K562 (cell line): ENCODE results near the gene ARHGAP24. TPM values are rescaled to one million over a fixed set of nuclear protein-coding genes. Genes with fewer than 3 reads are reported as not detected.

Source experiments
- ATAC-seq: fragments of 200-7000 bp; cut with Tn5 transposase; 3 replicates; pipeline ENCODE4 v1.9.1; 2020; ENCODE audit warnings: moderate library complexity
- BruUV-seq: library from RNA; stranded (reverse); fragments of 400-500 nt; replicated peaks from 2 replicates; lab custom pipeline; 2021; lab: Mats Ljungman, UMichigan
- CTCF ChIA-PET: fragments of 300-600 bp; formaldehyde crosslinking; extraction: SDS; loops from one replicate; lab custom pipeline; 2021; ENCODE audit warnings: low intra/inter-chr PET ratio; lab: Yijun Ruan, JAX
- POLR2A ChIA-PET: fragments of 300-600, 350-650 bp; sonication (Branson Sonifier 250); formaldehyde crosslinking; extraction: SDS; loops from one replicate; lab custom pipeline; 2021; ENCODE audit warnings: antibody characterized with exemption, inconsistent platforms; lab: Yijun Ruan, JAX
- DNase-seq, 4 experiments: peaks; one replicate each; pipeline versions ENCODE4 v3.0.0 to v3.0.0-alpha.2; 2011 to 2018; ENCODE audit warnings: low spot score in 3 of 4, mixed read lengths in 3 of 4; ENCODE audit errors: extremely low read depth in 1 of 4
- FAIRE-seq: peaks from 2 replicates; lab custom pipeline; 2011; peaks lifted over from hg19 to GRCh38; lab: Jason Lieb, UNC
- H2AFZ ChIP-seq: 2 replicates; pipeline ENCODE4 v1.6.0; 2011; ENCODE audit warnings: low read depth, low read length, control low read depth, inconsistent platforms
- H3K27ac ChIP-seq: fragments of 200-600 bp; 3 replicates; pipeline ENCODE4 v1.8.0; 2011; ENCODE audit warnings: low read depth, mild to moderate bottlenecking, control low read depth, inconsistent platforms, low read length, moderate library complexity, mixed read lengths; ENCODE audit errors: extremely low read depth
- H3K27me3 ChIP-seq, 2 experiments: fragments of 300-600 bp in 1 of 2; 2 replicates in 1 of 2; 3 replicates in 1 of 2; pipeline versions ENCODE4 v1.6.0 to v1.8.0; 2011; ENCODE audit warnings: inconsistent platforms in 2 of 2, low read length in 2 of 2, mild to moderate bottlenecking in 1 of 2, mixed read lengths in 1 of 2, moderate library complexity in 1 of 2; ENCODE audit not compliant: control insufficient read depth in 2 of 2, insufficient read depth in 2 of 2
- H3K36me3 ChIP-seq: fragments of 300-600 bp; 3 replicates; pipeline ENCODE4 v1.8.0; 2011; ENCODE audit warnings: mild to moderate bottlenecking, low read length, inconsistent platforms; ENCODE audit not compliant: control insufficient read depth, insufficient read depth
- H3K4me1 ChIP-seq, 2 experiments: fragments of 200-600 bp in 1 of 2; replicated peaks in 1 of 2; 2 replicates in 1 of 2; 3 replicates in 1 of 2; pipeline versions ENCODE4 v1.5.1 to v1.8.0; 2011; ENCODE audit warnings: inconsistent platforms in 2 of 2, low read length in 2 of 2, mild to moderate bottlenecking in 1 of 2, mixed read lengths in 1 of 2, moderate library complexity in 1 of 2; ENCODE audit not compliant: control insufficient read depth in 2 of 2, insufficient read depth in 2 of 2
- H3K4me2 ChIP-seq: 2 replicates; pipeline ENCODE4 v1.6.1; 2011; ENCODE audit warnings: low read length, control low read depth, inconsistent platforms, mixed read lengths; ENCODE audit not compliant: insufficient read depth
- H3K4me3 ChIP-seq: fragments of 200-600 bp; sonication (generic), shearing (Covaris generic); 2 replicates; pipeline ENCODE4 v1.5.1; 2016; ENCODE audit warnings: control low read depth, inconsistent platforms
- H3K79me2 ChIP-seq: fragments of 200-600 bp; 3 replicates; pipeline ENCODE4 v1.8.0; 2011; ENCODE audit warnings: low read length, inconsistent platforms; ENCODE audit not compliant: control insufficient read depth, insufficient read depth
- H3K9ac ChIP-seq, 2 experiments: 2 replicates each; pipeline versions ENCODE4 v1.6.0 to v1.6.1; 2011; ENCODE audit warnings: low read depth in 2 of 2, low read length in 2 of 2, control low read depth in 1 of 2, inconsistent platforms in 1 of 2, mild to moderate bottlenecking in 1 of 2, mixed read lengths in 1 of 2; ENCODE audit not compliant: insufficient read depth in 1 of 2
- H3K9me1 ChIP-seq: one replicate; pipeline ENCODE4 v1.6.0; 2011; ENCODE audit warnings: inconsistent platforms, mild to moderate bottlenecking, low read length, moderate library complexity; ENCODE audit not compliant: control insufficient read depth, insufficient read depth
- H3K9me3 ChIP-seq: replicated peaks from 2 replicates; pipeline ENCODE4 v1.5.1; 2011; ENCODE audit warnings: low read depth, low read length, inconsistent platforms; ENCODE audit not compliant: control insufficient read depth, insufficient read depth
- H4K20me1 ChIP-seq: replicated peaks from 2 replicates; pipeline ENCODE4 v1.6.1; 2011; ENCODE audit warnings: low read length, inconsistent platforms, mixed read lengths; ENCODE audit not compliant: control insufficient read depth, insufficient read depth
- PHF20 ChIP-seq: fragments of 450-650 bp; IDR thresholded peaks from 2 replicates; pipeline ENCODE4 v1.6.1; 2018; ENCODE audit not compliant: partially characterized antibody
- SAP30 ChIP-seq: fragments of 200-600 bp; sonication (generic); IDR thresholded peaks from 2 replicates; pipeline ENCODE4 v1.6.1; 2012; ENCODE audit warnings: borderline replicate concordance, low read depth, mild to moderate bottlenecking, moderate library complexity, low read length, control low read depth, inconsistent platforms; ENCODE audit not compliant: insufficient read depth, poor library complexity, severe bottlenecking
- TRIM24 ChIP-seq, 2 experiments: fragments of 450-650 bp; IDR thresholded peaks; 2 replicates each; pipeline ENCODE4 v1.6.1; 2016
- ZC3H8 ChIP-seq: fragments of 450-650 bp; IDR thresholded peaks from 2 replicates; pipeline ENCODE4 v1.6.1; 2017
- ZNF507 ChIP-seq: conservative IDR thresholded peaks from 2 replicates; pipeline ENCODE4 v1.6.1; 2017; ENCODE audit warnings: missing genetic modification characterization, missing compliant biosample characterization
- WGBS: fragments of 100-300 bp; shearing (Covaris generic); methylation state at CpG from one replicate; pipeline ENCODE4 v1.1.6; 2016; ENCODE audit warnings: low coverage, mixed read lengths; ENCODE audit not compliant: insufficient coverage; ENCODE audit errors: missing lambda C conversion rate; 5-methylcytosine and 5-hydroxymethylcytosine counted together
- in situ Hi-C: fragments of 300-500 bp; cut with MboI; formaldehyde crosslinking; loops from 4 replicates; pipeline ENCODE4 v1.15.0; 2018; ENCODE audit warnings: inconsistent platforms, mixed read lengths
- intact Hi-C: fragments of 100-400 bp; cut with micrococcal nuclease; formaldehyde crosslinking; loops from 2 replicates; pipeline ENCODE4 v1.14.2; 2022
- polyA plus RNA-seq, 8 experiments: library from polyadenylated mRNA; depleted of rRNA in 4 of 8; stranded (reverse) in 5 of 8; unstranded in 3 of 8; fragments of >200 nt; fragmentation: Nextera tagmentation in 2 of 8; fragmentation: Illumina TruSeq in 1 of 8; extraction: Ambion mirVana in 2 of 8; extraction: Trizol in 1 of 8; gene quantifications; 2 replicates each; pipeline versions ENCODE4 v1.2.1 to v1.2.3, GENCODE V29; 2011 to 2014; ENCODE audit warnings: inconsistent platforms in 1 of 8, missing spikeins in 1 of 8
- total RNA-seq, 7 experiments: library from RNA; depleted of rRNA in 6 of 7; stranded (reverse); fragments of >200 nt in 6 of 7; fragmentation: Illumina TruSeq in 2 of 7; extraction: Trizol in 2 of 7; gene quantifications; 2 replicates each; pipeline versions ENCODE4 v1.2.1 to v1.2.3, GENCODE V29; 2011 to 2021; ENCODE audit warnings: low replicate concordance in 1 of 7
- TF ChIP-seq, protein P1 (sequence below): fragments of 150-350 bp; IDR thresholded peaks from 2 replicates; pipeline ENCODE4 v1.6.1; 2014; ENCODE audit warnings: low read depth, mild to moderate bottlenecking, low read length, borderline replicate concordance

Gene ARHGAP24
- total and polyA plus RNA-seq, 9 of the 15 experiments (the other 6 are each of a cell fraction or from before 2014, with no cell fraction given): 8.0 to 22.6 (median 14.0) TPM

DNA sequence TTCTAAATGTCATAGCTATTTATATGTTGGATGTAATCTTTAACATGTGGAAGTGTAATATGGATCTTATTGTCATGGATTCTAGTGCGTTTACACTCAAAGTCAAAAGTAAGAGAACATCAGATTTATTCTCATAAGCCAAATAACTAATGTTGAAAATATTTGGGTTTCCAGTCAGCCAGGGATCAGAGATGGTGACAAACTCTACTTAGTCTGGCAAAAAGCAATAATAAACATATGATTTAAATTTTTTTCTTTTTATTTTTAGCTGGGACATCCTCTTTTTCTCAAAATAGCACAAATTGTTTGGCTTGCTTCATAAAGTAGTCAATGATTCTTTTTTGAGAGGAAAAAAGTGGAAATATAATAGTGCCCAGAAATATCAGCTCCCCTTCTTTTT is 392.3 kb downstream of the ARHGAP24 start:
- no peak overlapping the region for H2AFZ ChIP-seq
- H3K4me3 ChIP-seq: no peak overlapping the region
- no peaks in the 10 kb centered on the region for H3K36me3 ChIP-seq
- H3K4me2 ChIP-seq: no peak overlapping the region
- no peak overlapping the region for H3K27ac ChIP-seq
- no peak for FAIRE-seq
- no peak for TF ChIP-seq ZNF507 (tag)
- TF ChIP-seq, protein P1, sequence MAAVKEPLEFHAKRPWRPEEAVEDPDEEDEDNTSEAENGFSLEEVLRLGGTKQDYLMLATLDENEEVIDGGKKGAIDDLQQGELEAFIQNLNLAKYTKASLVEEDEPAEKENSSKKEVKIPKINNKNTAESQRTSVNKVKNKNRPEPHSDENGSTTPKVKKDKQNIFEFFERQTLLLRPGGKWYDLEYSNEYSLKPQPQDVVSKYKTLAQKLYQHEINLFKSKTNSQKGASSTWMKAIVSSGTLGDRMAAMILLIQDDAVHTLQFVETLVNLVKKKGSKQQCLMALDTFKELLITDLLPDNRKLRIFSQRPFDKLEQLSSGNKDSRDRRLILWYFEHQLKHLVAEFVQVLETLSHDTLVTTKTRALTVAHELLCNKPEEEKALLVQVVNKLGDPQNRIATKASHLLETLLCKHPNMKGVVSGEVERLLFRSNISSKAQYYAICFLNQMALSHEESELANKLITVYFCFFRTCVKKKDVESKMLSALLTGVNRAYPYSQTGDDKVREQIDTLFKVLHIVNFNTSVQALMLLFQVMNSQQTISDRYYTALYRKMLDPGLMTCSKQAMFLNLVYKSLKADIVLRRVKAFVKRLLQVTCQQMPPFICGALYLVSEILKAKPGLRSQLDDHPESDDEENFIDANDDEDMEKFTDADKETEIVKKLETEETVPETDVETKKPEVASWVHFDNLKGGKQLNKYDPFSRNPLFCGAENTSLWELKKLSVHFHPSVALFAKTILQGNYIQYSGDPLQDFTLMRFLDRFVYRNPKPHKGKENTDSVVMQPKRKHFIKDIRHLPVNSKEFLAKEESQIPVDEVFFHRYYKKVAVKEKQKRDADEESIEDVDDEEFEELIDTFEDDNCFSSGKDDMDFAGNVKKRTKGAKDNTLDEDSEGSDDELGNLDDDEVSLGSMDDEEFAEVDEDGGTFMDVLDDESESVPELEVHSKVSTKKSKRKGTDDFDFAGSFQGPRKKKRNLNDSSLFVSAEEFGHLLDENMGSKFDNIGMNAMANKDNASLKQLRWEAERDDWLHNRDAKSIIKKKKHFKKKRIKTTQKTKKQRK: no peak
- no peak for TF ChIP-seq PHF20
- no peak for TF ChIP-seq TRIM24 (IDR thresholded peaks at IDR 0.05)
- TF ChIP-seq ZC3H8: no peak
- TF ChIP-seq SAP30: no peak
- H3K79me2 ChIP-seq: no peaks in the 10 kb centered on the region
- BruUV-seq: no TSS peak
- POLR2A ChIA-PET: no interaction called here
- no peaks in the 10 kb centered on the region for H3K9me1 ChIP-seq
- intact Hi-C loops: no loop called here
- no peaks in the 10 kb centered on the region for H3K27me3 ChIP-seq
- H3K9me3 ChIP-seq: no peaks in the 10 kb centered on the region
- in situ Hi-C loops: no loop called here
- 63% methylated on average over 1 of the region's 1 CpG for WGBS
- DNase-seq: no peak
- CTCF ChIA-PET: no interaction called here
- no peaks in the 10 kb centered on the region for H4K20me1 ChIP-seq
- no peaks in the 10 kb centered on the region; a peak in 2 of 5 replicates for H3K4me1 ChIP-seq
- no peak overlapping the region for H3K9ac ChIP-seq
- ATAC-seq: no peak
